SKM-1 treated with dmso at 0.1 percent for 144 hours (cell line): ENCODE data around the gene NT5C.
A peak's percentile ranks its signal among the peaks of the same experiment; 100 is the strongest.

Experiments
- DNase-seq: peaks from one replicate; lab custom pipeline; 2025; ENCODE audit not compliant: unreplicated experiment; lab: John Stamatoyannopoulos, UW

The NT5C gene

GRCh38 chr17:75093548-75094158, 37.9 kb downstream of the NT5C start:
- no peak for DNase-seq

- DNase-seq = no peak
These were observed 39.7 kb downstream of the NT5C start for GRCh38 chr17:75091855-75092327.

- no peak for DNase-seq
These were observed 40.4 kb downstream of the NT5C start for GRCh38 chr17:75090871-75091854.

GRCh38 chr17:75088465-75089417, 42.8 kb downstream of the NT5C start:
- no peak for DNase-seq

- peak; percentile 67 for DNase-seq
These were observed 43.7 kb downstream of the NT5C start, which contains the start of gene SLC16A5 for GRCh38 chr17:75087558-75088453. SLC16A5 (plus strand) TSS chr17:75087954; CDS start chr17:75093637, 5,683 bp downstream.

GRCh38 chr17:75087182-75087557, 44.4 kb downstream of the NT5C start:
- no peak for DNase-seq

- no peak for DNase-seq
These were observed 44.9 kb downstream of the NT5C start for GRCh38 chr17:75086496-75087181.

- no peak for DNase-seq
These were observed 47.4 kb downstream of the NT5C start for GRCh38 chr17:75084039-75084660.

GRCh38 chr17:75082683-75083082, 48.9 kb downstream of the NT5C start:
- no peak for DNase-seq

GRCh38 chr17:75081611-75082540, 49.7 kb downstream of the NT5C start:
- no peak for DNase-seq
